Activated naive CD4-positive, alpha-beta T cell treated with Interleukin-2 at 50 U/mL for 16 hours (primary cell): Measurements from ENCODE around the gene LDLRAD4.

Experiments used
- DNase-seq: peaks from one replicate; pipeline ENCODE4 v3.0.0-alpha.2; 2020

Gene LDLRAD4

GRCh38 chr18:13585379-13586153 lies 367.0 kb downstream of the LDLRAD4 start:
- no peak for DNase-seq

- DNase-seq: no peak
Measured at GRCh38 chr18:13587001-13587400, 368.4 kb downstream of the LDLRAD4 start.

- no peak for DNase-seq
Measured at GRCh38 chr18:13587477-13587876, 368.9 kb downstream of the LDLRAD4 start.

- DNase-seq: no peak
Measured at GRCh38 chr18:13587937-13588336, 369.4 kb downstream of the LDLRAD4 start.

- DNase-seq: no peak
Measured at GRCh38 chr18:13589316-13589715, 370.8 kb downstream of the LDLRAD4 start.

GRCh38 chr18:13589943-13590342 lies 371.4 kb downstream of the LDLRAD4 start:
- no peak for DNase-seq

GRCh38 chr18:13592246-13592645 lies 373.7 kb downstream of the LDLRAD4 start:
- DNase-seq: no peak

GRCh38 chr18:13594551-13594950 lies 376.0 kb downstream of the LDLRAD4 start:
- DNase-seq: no peak

- DNase-seq: no peak
Measured at GRCh38 chr18:13597068-13597467, 378.5 kb downstream of the LDLRAD4 start.

- no peak for DNase-seq
Measured at GRCh38 chr18:13598591-13598990, 380.0 kb downstream of the LDLRAD4 start.

GRCh38 chr18:13599031-13599430 lies 380.5 kb downstream of the LDLRAD4 start:
- no peak for DNase-seq

- no peak for DNase-seq
Measured at GRCh38 chr18:13603304-13604019, 384.9 kb downstream of the LDLRAD4 start.

GRCh38 chr18:13604786-13605185 lies 386.2 kb downstream of the LDLRAD4 start:
- DNase-seq: no peak

GRCh38 chr18:13605477-13605876 lies 386.9 kb downstream of the LDLRAD4 start:
- no peak for DNase-seq

GRCh38 chr18:13605901-13606300 lies 387.3 kb downstream of the LDLRAD4 start:
- DNase-seq: no peak

- no peak for DNase-seq
Measured at GRCh38 chr18:13606604-13607254, 388.2 kb downstream of the LDLRAD4 start.

GRCh38 chr18:13608024-13608562 lies 389.5 kb downstream of the LDLRAD4 start:
- peak; percentile 58 for DNase-seq

- DNase-seq: peak; percentile 38
Measured at GRCh38 chr18:13608791-13609532, 390.4 kb downstream of the LDLRAD4 start.

- no peak for DNase-seq
Measured at GRCh38 chr18:13610555-13611141, 392.1 kb downstream of the LDLRAD4 start.

GRCh38 chr18:13611142-13611600 lies 392.6 kb downstream of the LDLRAD4 start:
- no peak for DNase-seq

- no peak for DNase-seq
Measured at GRCh38 chr18:13611601-13612195, 393.1 kb downstream of the LDLRAD4 start.
